ENCODE results near the gene LLGL2.
A peak's percentile ranks its signal among the peaks of the same experiment; 100 is the strongest.
"Not testable (repeated sequence)": the region's sequence is repeated elsewhere in the genome, so short reads cannot be mapped to it uniquely, and the experiment has no call there.

LLGL2 gene

DNA sequence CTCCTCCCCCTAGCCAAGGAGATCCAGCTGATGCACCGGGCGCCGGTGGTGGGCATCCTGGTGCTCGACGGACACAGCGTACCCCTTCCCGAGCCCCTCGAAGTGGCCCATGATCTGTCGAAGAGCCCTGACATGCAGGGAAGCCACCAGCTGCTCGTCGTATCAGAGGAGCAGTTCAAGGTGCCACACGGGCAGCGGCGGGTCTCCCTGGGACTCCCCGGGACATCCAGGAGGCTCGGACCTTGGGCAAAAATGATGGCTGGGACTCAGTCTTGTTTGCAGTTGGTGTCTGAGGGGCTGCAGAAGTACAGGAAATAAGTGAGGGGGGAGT, 46.4 kb downstream of the LLGL2 start:
- Mint-ChIP-seq H3K9me3 (no peaks in the 10 kb centered on the region), H3K4me1 (ENCODE audit: low read depth in 2 of 2) (peaks cover 0 to 3% of the 10 kb centered on the region in 2 donors), H3K36me3 (ENCODE audit: insufficient read depth) (peaks cover 31% of the 10 kb centered on the region), H3K4me3 (no peak overlapping the region), H3K27ac (peak overlapping the region in 1 of 2 donors; percentile 57), H3K27me3 (no peaks in the 10 kb centered on the region)
- DNase-seq (no peak), ATAC-seq (replicated peaks) (no peak)

- no peak overlapping the region for H3K27ac Mint-ChIP-seq
- ATAC-seq (replicated peaks) = no peak
- no peaks in the 10 kb centered on the region for H3K27me3 Mint-ChIP-seq
- H3K4me1 Mint-ChIP-seq (ENCODE audit: low read depth in 2 of 2) = peaks cover 0 to 3% of the 10 kb centered on the region in 2 donors
- no peak for DNase-seq
- H3K4me3 Mint-ChIP-seq = no peak overlapping the region
- H3K9me3 Mint-ChIP-seq = no peaks in the 10 kb centered on the region
- peaks cover 28% of the 10 kb centered on the region for H3K36me3 Mint-ChIP-seq (ENCODE audit: insufficient read depth)
Measured at GRCh38 chr17:75572713-75573539, 47.4 kb downstream of the LLGL2 start.

GRCh38 chr17:75573540-75573957, 48.1 kb downstream of the LLGL2 start:
- peak overlapping the region in 1 of 2 donors; percentile 71 for H3K27ac Mint-ChIP-seq

DNA sequence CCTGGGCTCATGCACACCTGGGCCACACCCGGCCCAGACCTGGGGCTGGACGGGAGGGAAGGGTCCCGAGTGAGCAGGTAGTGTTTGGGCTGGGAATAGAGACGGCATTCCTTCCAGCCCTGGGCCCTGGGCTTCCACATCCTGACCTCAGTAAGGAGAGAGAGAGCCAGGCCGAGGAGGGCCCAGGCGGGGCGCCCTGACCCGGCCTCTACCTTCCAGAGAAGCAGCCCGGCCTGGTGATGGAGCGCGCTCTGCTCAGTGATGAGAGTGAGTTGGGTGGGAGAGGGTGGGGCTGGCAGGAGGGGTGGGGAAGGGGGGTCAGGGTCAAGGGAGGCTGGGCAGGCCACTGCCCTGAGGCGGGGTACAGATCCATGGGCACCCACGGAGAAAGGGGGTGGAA, 48.5 kb downstream of the LLGL2 start:
- H3K36me3 Mint-ChIP-seq (ENCODE audit: insufficient read depth) = peaks cover 22% of the 10 kb centered on the region
- ATAC-seq (replicated peaks) (no peak), DNase-seq (no peak)
- no peak overlapping the region for H3K4me3 Mint-ChIP-seq
- H3K27me3 Mint-ChIP-seq = no peaks in the 10 kb centered on the region
- H3K9me3 Mint-ChIP-seq = no peaks in the 10 kb centered on the region
- peak overlapping the region in 1 of 2 donors; percentile 71 for H3K27ac Mint-ChIP-seq
- H3K4me1 Mint-ChIP-seq (ENCODE audit: low read depth in 2 of 2) = peaks cover 0 to 3% of the 10 kb centered on the region in 2 donors

More at GRCh38 chr17:75573540-75573957, 48.1 kb downstream of the LLGL2 start:
- no peaks in the 10 kb centered on the region for H3K9me3 Mint-ChIP-seq
- H3K27me3 Mint-ChIP-seq = no peaks in the 10 kb centered on the region
- no peak for DNase-seq
- peaks cover 26% of the 10 kb centered on the region for H3K36me3 Mint-ChIP-seq (ENCODE audit: insufficient read depth)
- peaks cover 0 to 3% of the 10 kb centered on the region in 2 donors for H3K4me1 Mint-ChIP-seq (ENCODE audit: low read depth in 2 of 2)
- no peak for ATAC-seq (replicated peaks)
- H3K4me3 Mint-ChIP-seq = no peak overlapping the region

DNA sequence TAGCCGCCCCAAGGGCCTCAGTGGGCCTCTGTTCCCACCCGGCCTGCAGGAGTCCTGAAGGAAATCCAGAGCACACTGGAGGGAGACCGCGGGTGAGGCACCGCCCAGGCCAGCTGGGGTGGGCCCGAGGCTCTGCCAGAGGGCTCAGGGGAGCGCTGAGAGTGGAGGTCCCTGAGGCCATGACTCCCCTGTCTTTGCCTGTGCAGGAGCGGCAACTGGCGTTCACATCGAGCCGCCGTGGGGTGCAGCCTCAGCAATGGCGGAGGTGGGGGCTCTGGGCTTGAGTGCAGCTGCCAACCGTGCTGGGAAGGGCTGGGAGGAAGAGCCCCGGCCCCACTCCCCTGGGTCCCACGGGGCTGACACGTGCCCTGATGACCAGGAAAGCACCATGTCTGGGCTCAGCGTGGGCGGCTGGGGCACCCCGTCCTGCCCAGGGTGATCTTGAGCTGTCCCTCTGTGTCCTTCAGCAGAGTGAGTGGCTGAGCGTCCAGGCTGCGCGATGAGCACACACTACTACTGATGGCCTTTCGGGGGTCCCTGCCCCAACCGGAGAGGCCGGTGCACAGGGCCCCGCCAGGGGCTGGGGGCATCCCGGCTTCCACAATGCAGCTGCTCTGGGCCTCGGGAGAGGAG, 49.0 kb downstream of the LLGL2 start:
- ATAC-seq (replicated peaks) (no peak), DNase-seq (no peak)
- Mint-ChIP-seq H3K4me1 (ENCODE audit: low read depth in 2 of 2) (peaks cover 0 to 3% of the 10 kb centered on the region in 2 donors), H3K27ac (no peak overlapping the region), H3K9me3 (no peaks in the 10 kb centered on the region), H3K27me3 (no peaks in the 10 kb centered on the region), H3K36me3 (ENCODE audit: insufficient read depth) (peaks cover 17% of the 10 kb centered on the region), H3K4me3 (no peak overlapping the region)

- Mint-ChIP-seq H3K4me3 (no peak overlapping the region), H3K36me3 (ENCODE audit: insufficient read depth) (peaks cover 17% of the 10 kb centered on the region), H3K27ac (peak overlapping the region in 1 of 2 donors; percentile 63), H3K4me1 (ENCODE audit: low read depth in 2 of 2) (peaks cover 0 to 3% of the 10 kb centered on the region in 2 donors), H3K9me3 (no peaks in the 10 kb centered on the region), H3K27me3 (no peaks in the 10 kb centered on the region)
- ATAC-seq (replicated peaks) (no peak), DNase-seq (no peak)
Measured at GRCh38 chr17:75575197-75575596, 49.7 kb downstream of the LLGL2 start.

DNA sequence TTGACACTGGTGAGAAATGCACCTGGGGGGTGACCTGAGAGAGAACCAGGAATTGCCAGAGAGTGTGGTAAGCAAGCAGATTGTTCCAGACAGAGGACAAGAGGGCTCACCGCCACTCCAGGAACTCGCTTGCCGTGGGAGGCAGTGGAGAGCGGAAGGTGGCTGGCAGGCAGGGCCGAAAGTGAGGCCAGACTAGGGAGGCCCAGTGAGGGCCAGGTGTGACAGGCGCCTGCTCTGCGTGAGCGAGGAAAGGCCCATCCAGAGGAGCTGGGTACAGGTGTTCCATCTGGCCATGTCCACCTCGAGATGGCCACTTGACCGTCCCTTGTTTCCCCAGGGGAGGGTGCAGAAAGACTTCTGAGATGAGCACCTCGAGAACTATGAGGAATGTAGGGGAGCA, 50.2 kb downstream of the LLGL2 start:
- Mint-ChIP-seq H3K27me3 (no peaks in the 10 kb centered on the region), H3K9me3 (no peaks in the 10 kb centered on the region), H3K36me3 (ENCODE audit: insufficient read depth) (peaks cover 17% of the 10 kb centered on the region), H3K4me3 (no peak overlapping the region), H3K27ac (peak overlapping the region in 1 of 2 donors; percentile 63), H3K4me1 (ENCODE audit: low read depth in 2 of 2) (peaks cover 0 to under 1% of the 10 kb centered on the region in 2 donors)
- DNase-seq = no peak
- ATAC-seq (replicated peaks) = no peak

- DNase-seq (no peak), ATAC-seq (replicated peaks) (no peak)
- Mint-ChIP-seq H3K27ac (no peak overlapping the region), H3K27me3 (no peaks in the 10 kb centered on the region), H3K9me3 (no peaks in the 10 kb centered on the region), H3K36me3 (ENCODE audit: insufficient read depth) (peaks cover 12% of the 10 kb centered on the region), H3K4me1 (ENCODE audit: low read depth in 2 of 2) (peaks cover 5 to 7% of the 10 kb centered on the region in 2 donors), H3K4me3 (no peak overlapping the region)
Measured at GRCh38 chr17:75576661-75577060, 51.2 kb downstream of the LLGL2 start.

- not testable (repeated sequence) for H3K9me3 Mint-ChIP-seq; H3K36me3 Mint-ChIP-seq (ENCODE audit: insufficient read depth); H3K4me1 Mint-ChIP-seq (ENCODE audit: low read depth in 2 of 2); H3K27me3 Mint-ChIP-seq
- Mint-ChIP-seq H3K27ac (peak overlapping the region in 1 of 2 donors; percentile 53), H3K4me3 (peak overlapping the region; percentile 80 to 81)
- peak; percentile 24 to 48 (median 32) for DNase-seq
- peak; percentile 51 for ATAC-seq (replicated peaks)
Measured at GRCh38 chr17:75581121-75581725, 55.7 kb downstream of the LLGL2 start.

GRCh38 chr17:75583197-75583596, 57.7 kb downstream of the LLGL2 start:
- H3K4me3 Mint-ChIP-seq; ATAC-seq (replicated peaks); H3K36me3 Mint-ChIP-seq (ENCODE audit: insufficient read depth); DNase-seq; H3K27ac Mint-ChIP-seq; H3K27me3 Mint-ChIP-seq; H3K9me3 Mint-ChIP-seq: not testable (repeated sequence)
- peaks cover 9 to 13% of the 10 kb centered on the region in 2 donors for H3K4me1 Mint-ChIP-seq (ENCODE audit: low read depth in 2 of 2)

- Mint-ChIP-seq H3K27ac (no peak overlapping the region), H3K4me3 (no peak overlapping the region), H3K27me3 (no peaks in the 10 kb centered on the region), H3K9me3 (no peaks in the 10 kb centered on the region), H3K36me3 (ENCODE audit: insufficient read depth) (peaks cover 7% of the 10 kb centered on the region), H3K4me1 (ENCODE audit: low read depth in 2 of 2) (peaks cover 9 to 13% of the 10 kb centered on the region in 2 donors)
- no peak for ATAC-seq (replicated peaks)
- no peak for DNase-seq
Measured at GRCh38 chr17:75584849-75585175, 59.3 kb downstream of the LLGL2 start.

DNA sequence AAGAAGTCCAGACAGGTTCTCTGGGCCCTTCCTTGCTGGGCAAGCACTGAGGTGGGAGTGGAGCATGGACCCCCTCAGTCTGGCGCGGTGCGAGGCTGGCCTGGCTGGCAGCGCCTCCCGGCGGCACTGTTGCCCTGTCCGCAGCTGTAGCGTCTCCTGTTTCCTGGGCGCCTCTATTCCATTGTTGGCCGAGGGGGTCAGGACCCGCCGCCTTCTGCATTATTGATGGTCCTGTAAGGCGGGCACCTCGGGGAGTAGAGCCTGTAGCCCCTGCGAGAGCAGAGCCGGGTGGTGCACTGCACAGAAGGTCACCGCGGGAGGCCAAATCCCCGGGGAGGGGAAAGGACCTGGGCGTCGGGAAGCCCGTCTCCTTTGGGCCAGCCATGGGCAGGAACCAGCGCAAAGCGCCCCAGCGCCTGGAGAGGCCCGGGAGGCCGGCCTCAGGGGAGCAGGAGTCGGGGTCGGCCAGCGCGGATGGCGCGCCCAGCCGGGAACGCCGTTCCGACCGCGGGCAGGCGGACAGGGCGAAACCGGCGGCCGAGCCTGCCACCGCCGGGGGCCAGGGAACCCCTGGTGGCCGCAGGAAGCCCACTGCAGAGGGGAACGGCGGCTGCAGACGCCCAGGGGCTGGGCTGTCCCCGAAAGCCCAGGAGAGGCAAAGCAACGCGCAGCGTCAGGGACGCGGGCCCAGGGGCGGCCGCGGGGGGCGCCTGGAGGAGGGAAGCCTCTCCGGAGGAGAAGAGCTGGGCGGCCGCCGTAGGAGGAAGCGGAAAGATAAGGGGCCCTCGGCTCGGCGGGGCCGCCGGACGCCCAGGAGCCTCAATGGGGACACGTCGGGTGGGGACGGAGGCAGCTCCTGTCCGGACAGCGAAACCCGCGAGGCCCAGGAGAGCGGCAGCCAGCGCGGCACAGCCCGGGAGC, 62.4 kb downstream of the LLGL2 start, which contains the start of gene MYO15B:
MYO15B (plus strand) TSS at position 126 of the 921 bp plus-strand sequence; CDS start at position 384, 258 bp downstream.
- Mint-ChIP-seq H3K4me1 (ENCODE audit: low read depth in 2 of 2) (peaks cover 5 to 17% of the 10 kb centered on the region in 2 donors), H3K9me3 (no peaks in the 10 kb centered on the region), H3K27me3 (no peaks in the 10 kb centered on the region), H3K27ac (peak within 1 kb of the TSS; percentile 19 to 55), H3K4me3 (peak within 1 kb of the TSS; percentile 74 to 76), H3K36me3 (ENCODE audit: insufficient read depth) (peaks cover 10% of the 10 kb centered on the region)
- ATAC-seq (replicated peaks) = peak; percentile 47
- peak; percentile 42 to 56 (median 46) for DNase-seq

- no peaks in the 10 kb centered on the region for H3K9me3 Mint-ChIP-seq
Measured at GRCh38 chr17:75588596-75589011, 63.1 kb downstream of the LLGL2 start.

More at GRCh38 chr17:75588596-75589011, 63.1 kb downstream of the LLGL2 start:
- peak overlapping the region in 1 of 2 donors; percentile 35 for H3K27ac Mint-ChIP-seq
- peak; percentile 27 for ATAC-seq (replicated peaks)
- DNase-seq = no peak
- peak overlapping the region; percentile 74 to 76 for H3K4me3 Mint-ChIP-seq
- H3K27me3 Mint-ChIP-seq = no peaks in the 10 kb centered on the region
- H3K36me3 Mint-ChIP-seq (ENCODE audit: insufficient read depth) = peaks cover 10% of the 10 kb centered on the region
- peaks cover 5 to 17% of the 10 kb centered on the region in 2 donors for H3K4me1 Mint-ChIP-seq (ENCODE audit: low read depth in 2 of 2)

Data from effector memory CD8-positive, alpha-beta T cell (primary cell).